NCI-H2081 (cell line): Measurements from ENCODE around the gene FAM118B.

Experiments used
- DNase-seq, 2 experiments: peaks; one replicate each; lab custom pipeline; 2025; lab: John Stamatoyannopoulos, UW

The FAM118B gene

GRCh38 chr11:126186708-126187529 lies 24.7 kb upstream of the FAM118B start:
- DNase-seq: peak in 1 of 2 experiments; percentile 32

- no peak for DNase-seq
These were observed 23.1 kb upstream of the FAM118B start for GRCh38 chr11:126188332-126189108.

GRCh38 chr11:126189109-126189929 lies 22.3 kb upstream of the FAM118B start:
- no peak for DNase-seq

- DNase-seq: no peak
These were observed 20.8 kb upstream of the FAM118B start for GRCh38 chr11:126190792-126191191.

- no peak for DNase-seq
These were observed 20.1 kb upstream of the FAM118B start for GRCh38 chr11:126191379-126192073.

GRCh38 chr11:126192361-126192760 lies 19.2 kb upstream of the FAM118B start:
- no peak for DNase-seq

GRCh38 chr11:126193038-126193478 lies 18.5 kb upstream of the FAM118B start:
- no peak for DNase-seq

GRCh38 chr11:126194121-126194543 lies 17.4 kb upstream of the FAM118B start:
- DNase-seq: peak; percentile 33 to 47

GRCh38 chr11:126195119-126195518 lies 16.5 kb upstream of the FAM118B start:
- no peak for DNase-seq

GRCh38 chr11:126197277-126197939 lies 14.2 kb upstream of the FAM118B start:
- DNase-seq: no peak

- no peak for DNase-seq
These were observed 12.9 kb upstream of the FAM118B start for GRCh38 chr11:126198648-126199047.

GRCh38 chr11:126202646-126203359 lies 8.8 kb upstream of the FAM118B start:
- DNase-seq: no peak

- no peak for DNase-seq
These were observed 6.2 kb upstream of the FAM118B start for GRCh38 chr11:126205359-126205758.

GRCh38 chr11:126207896-126208295 lies 3.7 kb upstream of the FAM118B start:
- DNase-seq: no peak

- no peak for DNase-seq
These were observed 729 bp upstream of the FAM118B start for GRCh38 chr11:126210871-126211235.

GRCh38 chr11:126212089-126212660 lies 593 bp downstream of the FAM118B start:
- DNase-seq: no peak

GRCh38 chr11:126214441-126214840 lies 2.9 kb downstream of the FAM118B start:
- no peak for DNase-seq

- no peak for DNase-seq
These were observed 3.3 kb downstream of the FAM118B start for GRCh38 chr11:126214841-126215240.

- no peak for DNase-seq
These were observed 5.1 kb downstream of the FAM118B start for GRCh38 chr11:126216526-126217305.
